Caco-2 (cell line): ENCODE measurements around the gene FRMD3. TPM values are rescaled to one million over a fixed set of nuclear protein-coding genes. Genes with fewer than 3 reads are reported as not detected.
"Not testable (repeated sequence)": the region's sequence is repeated elsewhere in the genome, so short reads cannot be mapped to it uniquely, and the experiment has no call there.

Experiments used
- BruUV-seq: library from RNA; stranded (reverse); fragments of 400-500 nt; replicated peaks from 2 replicates; lab custom pipeline; 2021; lab: Mats Ljungman, UMichigan
- CTCF ChIA-PET: fragments of 300-600 bp; sonication (Branson Sonifier 250); formaldehyde crosslinking; loops from one replicate; lab custom pipeline; 2022; ENCODE audit warnings: antibody characterized with exemption; lab: Charles Lee
- POLR2A ChIA-PET: fragments of 300-600 bp; sonication (Branson Sonifier 250); formaldehyde crosslinking; loops from one replicate; lab custom pipeline; 2022; ENCODE audit warnings: antibody characterized with exemption; lab: Charles Lee
- DNase-seq, 2 experiments: peaks; one replicate each; pipeline versions ENCODE4 v3.0.0 to v3.0.0-alpha.2; 2020 to 2022
- H3K27me3 ChIP-seq: replicated peaks from 2 replicates; pipeline ENCODE4 v1.6.0; 2011; ENCODE audit warnings: low read length; ENCODE audit not compliant: control insufficient read depth, insufficient read depth
- H3K36me3 ChIP-seq: 2 replicates; pipeline ENCODE4 v1.5.1; 2011; ENCODE audit warnings: low read length; ENCODE audit not compliant: control insufficient read depth, insufficient read depth
- H3K4me1 ChIP-seq: fragments of 250-450 bp; sonication (Bioruptor Pico); 2 replicates; pipeline ENCODE4 v1.5.1; 2020; ENCODE audit warnings: mild to moderate bottlenecking
- H3K4me3 ChIP-seq: 2 replicates; pipeline ENCODE4 v1.5.1; 2011; ENCODE audit warnings: low read depth, mild to moderate bottlenecking, control low read depth, low read length
- H3K9me3 ChIP-seq: fragments of 250-450 bp; sonication (Bioruptor Pico); 2 replicates; pipeline ENCODE4 v1.5.1; 2020; ENCODE audit warnings: mild to moderate bottlenecking, moderate library complexity
- H3K27ac Mint-ChIP-seq: one replicate; pipeline ENCODE4 v1.8.0; 2022; ENCODE audit warnings: mixed read lengths; ENCODE audit not compliant: unreplicated experiment
- H3K27me3 Mint-ChIP-seq: one replicate; pipeline ENCODE4 v1.8.0; 2022; ENCODE audit warnings: mixed read lengths; ENCODE audit not compliant: insufficient read depth, unreplicated experiment
- H3K36me3 Mint-ChIP-seq: one replicate; pipeline ENCODE4 v1.8.0; 2022; ENCODE audit warnings: mild to moderate bottlenecking, mixed read lengths; ENCODE audit not compliant: insufficient read depth, unreplicated experiment
- H3K4me1 Mint-ChIP-seq: one replicate; pipeline ENCODE4 v1.8.0; 2022; ENCODE audit warnings: low read depth, mixed read lengths; ENCODE audit not compliant: unreplicated experiment
- H3K4me3 Mint-ChIP-seq: one replicate; pipeline ENCODE4 v1.8.0; 2022; ENCODE audit warnings: mild to moderate bottlenecking, moderate library complexity, mixed read lengths; ENCODE audit not compliant: unreplicated experiment
- H3K9me3 Mint-ChIP-seq: one replicate; pipeline ENCODE4 v1.8.0; 2022; ENCODE audit warnings: mixed read lengths; ENCODE audit not compliant: unreplicated experiment
- intact Hi-C: fragments of 100-400 bp; cut with micrococcal nuclease; formaldehyde crosslinking; loops from one replicate; pipeline ENCODE4 v1.10.0; 2022; ENCODE audit not compliant: unreplicated experiment
- total RNA-seq: library from RNA; stranded (reverse); gene quantifications from 2 replicates; pipeline ENCODE4 v1.2.3, GENCODE V29; 2022
- TF ChIP-seq, protein P1 (sequence below), 2 experiments: fragments of 200-600 bp in 1 of 2; IDR thresholded peaks; 1 replicate in 1 of 2; 2 replicates in 1 of 2; pipeline versions ENCODE4 v1.5.1 to v1.8.0; 2011 to 2022; ENCODE audit warnings: antibody characterized with exemption in 1 of 2, control low read depth in 1 of 2, inconsistent platforms in 1 of 2, low read depth in 1 of 2, low read length in 1 of 2, mild to moderate bottlenecking in 1 of 2, moderate library complexity in 1 of 2; ENCODE audit not compliant: insufficient read depth in 1 of 2, severe bottlenecking in 1 of 2, unreplicated experiment in 1 of 2

Gene FRMD3
- total RNA-seq, 1 experiment from 2014 or later, result not detected

DNA sequence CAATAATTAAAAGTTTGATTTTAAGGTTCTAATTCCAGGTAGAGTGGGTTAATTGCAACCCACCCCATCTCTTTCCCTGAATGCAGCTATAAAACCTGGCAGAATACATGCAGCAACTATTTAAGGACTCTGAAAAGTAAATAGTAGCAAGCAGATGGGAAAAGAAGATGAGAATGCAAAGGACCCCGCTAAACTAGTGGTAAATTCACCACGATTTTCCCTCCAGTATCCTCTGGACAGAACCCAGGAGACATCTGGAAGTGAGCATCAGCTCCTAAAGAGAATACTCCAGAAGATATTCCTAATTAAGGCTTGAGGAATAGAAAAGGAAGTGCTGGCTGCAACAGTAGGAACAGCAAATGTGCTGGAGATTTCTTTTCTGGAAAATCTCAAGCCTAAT, 170.9 kb downstream of the FRMD3 start:
- POLR2A ChIA-PET, result no interaction called here
- CTCF ChIA-PET, result no interaction called here

DNA sequence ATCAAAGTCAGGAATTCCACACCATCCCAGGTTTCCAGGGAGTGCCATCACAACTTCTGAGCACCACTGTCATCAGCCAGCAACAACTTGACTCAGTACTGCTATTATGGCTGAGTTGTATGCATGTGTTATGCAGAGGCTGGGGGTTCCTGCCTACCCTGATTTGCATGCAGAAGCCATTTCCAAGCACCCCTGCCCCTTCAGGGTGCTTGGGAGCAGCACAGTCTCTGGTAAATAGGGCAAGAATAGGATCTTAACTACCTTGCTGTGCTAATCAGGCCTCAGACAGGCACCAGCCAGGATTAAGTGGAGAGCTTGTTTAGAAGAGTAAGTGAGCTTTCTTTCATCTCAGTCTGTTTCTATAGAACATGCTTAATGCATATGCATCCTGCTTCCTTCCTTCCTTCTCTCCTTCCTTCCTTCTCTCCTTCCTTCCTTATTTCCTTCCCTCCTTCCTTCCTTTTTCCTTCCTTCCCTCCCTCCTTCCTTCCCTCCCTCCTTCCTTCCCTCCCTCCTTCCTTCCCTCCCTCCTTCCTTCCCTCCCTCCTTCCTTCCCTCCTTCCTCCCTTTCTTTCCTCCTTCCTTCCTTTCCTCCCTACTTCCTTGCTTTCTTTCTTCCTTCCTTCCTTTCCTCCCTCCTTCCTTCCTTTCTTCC, 175.7 kb downstream of the FRMD3 start:
- no peaks in the 10 kb centered on the region for H3K4me1 ChIP-seq
- no peak overlapping the region for H3K4me3 Mint-ChIP-seq
- no peaks in the 10 kb centered on the region for H3K9me3 ChIP-seq
- no peaks in the 10 kb centered on the region for H3K36me3 ChIP-seq
- TF ChIP-seq, protein P1, sequence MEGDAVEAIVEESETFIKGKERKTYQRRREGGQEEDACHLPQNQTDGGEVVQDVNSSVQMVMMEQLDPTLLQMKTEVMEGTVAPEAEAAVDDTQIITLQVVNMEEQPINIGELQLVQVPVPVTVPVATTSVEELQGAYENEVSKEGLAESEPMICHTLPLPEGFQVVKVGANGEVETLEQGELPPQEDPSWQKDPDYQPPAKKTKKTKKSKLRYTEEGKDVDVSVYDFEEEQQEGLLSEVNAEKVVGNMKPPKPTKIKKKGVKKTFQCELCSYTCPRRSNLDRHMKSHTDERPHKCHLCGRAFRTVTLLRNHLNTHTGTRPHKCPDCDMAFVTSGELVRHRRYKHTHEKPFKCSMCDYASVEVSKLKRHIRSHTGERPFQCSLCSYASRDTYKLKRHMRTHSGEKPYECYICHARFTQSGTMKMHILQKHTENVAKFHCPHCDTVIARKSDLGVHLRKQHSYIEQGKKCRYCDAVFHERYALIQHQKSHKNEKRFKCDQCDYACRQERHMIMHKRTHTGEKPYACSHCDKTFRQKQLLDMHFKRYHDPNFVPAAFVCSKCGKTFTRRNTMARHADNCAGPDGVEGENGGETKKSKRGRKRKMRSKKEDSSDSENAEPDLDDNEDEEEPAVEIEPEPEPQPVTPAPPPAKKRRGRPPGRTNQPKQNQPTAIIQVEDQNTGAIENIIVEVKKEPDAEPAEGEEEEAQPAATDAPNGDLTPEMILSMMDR (IDR thresholded peaks at IDR 0.05; ENCODE audit: insufficient read depth in 1 of 2, low read depth in 1 of 2, low read length in 1 of 2, severe bottlenecking in 1 of 2, unreplicated experiment in 1 of 2), result no peak
- no peaks in the 10 kb centered on the region for H3K27me3 ChIP-seq
- H3K9me3 Mint-ChIP-seq, result no peaks in the 10 kb centered on the region
- ChIA-PET CTCF (no interaction called here), POLR2A (no interaction called here)
- H3K27me3 Mint-ChIP-seq, result no peaks in the 10 kb centered on the region
- intact Hi-C loops, result no loop called here
- no peak for DNase-seq
- no peaks in the 10 kb centered on the region for H3K4me1 Mint-ChIP-seq
- no peaks in the 10 kb centered on the region for H3K36me3 Mint-ChIP-seq
- no TSS peak for BruUV-seq
- H3K27ac Mint-ChIP-seq, result no peak overlapping the region
- no peak overlapping the region for H3K4me3 ChIP-seq

More for the DNA sequence above, 170.9 kb downstream of the FRMD3 start:
- no peak overlapping the region for H3K4me3 Mint-ChIP-seq
- no peak for DNase-seq
- no TSS peak for BruUV-seq
- no peaks in the 10 kb centered on the region for H3K4me1 ChIP-seq
- H3K27me3 Mint-ChIP-seq, result peaks cover 3% of the 10 kb centered on the region
- H3K36me3 Mint-ChIP-seq, result no peaks in the 10 kb centered on the region
- no peaks in the 10 kb centered on the region for H3K9me3 ChIP-seq
- H3K4me3 ChIP-seq, result no peak overlapping the region
- H3K36me3 ChIP-seq, result no peaks in the 10 kb centered on the region
- no peaks in the 10 kb centered on the region for H3K9me3 Mint-ChIP-seq
- TF ChIP-seq, protein P1 (IDR thresholded peaks at IDR 0.05; ENCODE audit: insufficient read depth in 1 of 2, low read depth in 1 of 2, low read length in 1 of 2, severe bottlenecking in 1 of 2, unreplicated experiment in 1 of 2), result no peak
- intact Hi-C loops, result no loop called here
- H3K4me1 Mint-ChIP-seq, result no peaks in the 10 kb centered on the region
- no peaks in the 10 kb centered on the region for H3K27me3 ChIP-seq
- H3K27ac Mint-ChIP-seq, result no peak overlapping the region

DNA sequence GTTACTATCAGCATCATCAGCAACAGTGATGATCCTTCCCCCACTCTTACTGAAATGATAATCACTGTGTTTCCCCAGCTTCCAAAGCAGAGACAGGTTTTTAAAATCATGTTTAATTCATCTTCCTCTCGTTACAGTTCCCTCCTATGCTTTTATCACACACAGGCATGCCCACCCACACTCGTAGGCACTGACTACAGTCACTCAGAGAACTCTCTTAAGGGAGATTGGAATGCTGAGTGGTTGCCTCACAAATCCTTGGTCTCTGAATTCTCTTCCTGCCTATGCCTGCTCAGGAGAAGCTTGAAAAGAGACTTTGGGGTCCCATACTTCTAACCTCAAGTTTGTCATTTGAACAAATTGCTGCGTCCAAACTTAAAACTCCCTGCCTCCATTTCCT, 179.2 kb downstream of the FRMD3 start:
- BruUV-seq, result no TSS peak
- no peak for DNase-seq
- Mint-ChIP-seq H3K9me3 (no peaks in the 10 kb centered on the region), H3K4me3 (no peak overlapping the region), H3K36me3 (no peaks in the 10 kb centered on the region), H3K27ac (no peak overlapping the region), H3K27me3 (no peaks in the 10 kb centered on the region), H3K4me1 (no peaks in the 10 kb centered on the region)
- intact Hi-C loops, result no loop called here
- Histone ChIP-seq H3K4me1 (no peaks in the 10 kb centered on the region), H3K27me3 (no peaks in the 10 kb centered on the region), H3K4me3 (no peak overlapping the region), H3K36me3 (no peaks in the 10 kb centered on the region), H3K9me3 (no peaks in the 10 kb centered on the region)
- CTCF ChIA-PET, result no interaction called here
- TF ChIP-seq, protein P1 (IDR thresholded peaks at IDR 0.05; ENCODE audit: insufficient read depth in 1 of 2, low read depth in 1 of 2, low read length in 1 of 2, severe bottlenecking in 1 of 2, unreplicated experiment in 1 of 2), result no peak
- POLR2A ChIA-PET, result no interaction called here

DNA sequence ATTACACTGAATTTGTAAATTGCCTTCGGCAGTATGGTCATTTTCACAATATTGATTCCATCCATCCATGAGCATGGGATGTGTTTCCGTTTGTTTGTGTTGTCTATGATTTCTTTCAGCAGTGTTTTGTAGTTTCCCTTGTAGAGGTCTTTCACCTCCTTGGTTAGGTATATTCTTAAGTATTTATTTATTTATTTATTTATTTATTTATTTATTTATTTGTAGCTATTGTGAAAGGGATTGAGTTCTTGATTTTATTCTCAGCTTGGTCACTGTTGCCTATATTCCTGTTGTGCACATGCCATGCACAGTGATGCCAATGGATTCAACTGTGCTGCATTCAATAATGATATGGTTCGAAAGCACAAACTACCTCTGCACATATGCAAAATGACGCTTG, 179.7 kb downstream of the FRMD3 start:
- DNase-seq, CTCF ChIA-PET, H3K27ac Mint-ChIP-seq, BruUV-seq, H3K4me1 Mint-ChIP-seq, H3K4me3 Mint-ChIP-seq, POLR2A ChIA-PET, H3K4me1 ChIP-seq, H3K36me3 Mint-ChIP-seq, H3K9me3 Mint-ChIP-seq, intact Hi-C loops, H3K36me3 ChIP-seq, H3K27me3 Mint-ChIP-seq, H3K4me3 ChIP-seq, H3K27me3 ChIP-seq, H3K9me3 ChIP-seq: not testable (repeated sequence)
